HEK293 (cell line): ENCODE results near the gene MRPL47.

Source experiments
- CTCF ChIA-PET: fragments of 350-600 bp; formaldehyde crosslinking; extraction: SDS; loops from one replicate; lab custom pipeline; 2021; ENCODE audit warnings: antibody characterized with exemption; lab: Yijun Ruan, JAX
- POLR2A ChIA-PET: fragments of 300-600 bp; formaldehyde crosslinking; extraction: SDS; loops from one replicate; lab custom pipeline; 2020; ENCODE audit warnings: antibody characterized with exemption, inconsistent platforms; lab: Yijun Ruan, JAX
- H3K27ac ChIP-seq: fragments of 200-500 bp; sonication (Bioruptor generic); 2 replicates; pipeline ENCODE4 v1.5.1; 2014; ENCODE audit warnings: low read depth, low read length, control low read depth, inconsistent platforms; ENCODE audit errors: extremely low read depth
- H3K36me3 ChIP-seq, 2 experiments: fragments of 200-500 bp in 1 of 2; sonication (Bioruptor generic) in 1 of 2; 1 replicate in 1 of 2; 2 replicates in 1 of 2; pipeline ENCODE4 v1.5.1; 2014 to 2017; ENCODE audit warnings: inconsistent platforms in 2 of 2, low read length in 2 of 2; ENCODE audit not compliant: control insufficient read depth in 2 of 2, insufficient read depth in 1 of 2
- H3K4me1 ChIP-seq: fragments of 200-500 bp; sonication (Bioruptor generic); 2 replicates; pipeline ENCODE4 v1.5.1; 2014; ENCODE audit warnings: mild to moderate bottlenecking, low read length, inconsistent platforms; ENCODE audit not compliant: control insufficient read depth, insufficient read depth
- H3K4me3 ChIP-seq: 2 replicates; pipeline ENCODE4 v1.5.1; 2011; ENCODE audit warnings: low read depth, mild to moderate bottlenecking, control low read depth, low read length, moderate library complexity
- H3K9me3 ChIP-seq: fragments of 200-500 bp; sonication (Bioruptor generic); 2 replicates; pipeline ENCODE4 v1.5.1; 2014; ENCODE audit warnings: low read depth, low read length, inconsistent platforms; ENCODE audit not compliant: control insufficient read depth, insufficient read depth
- BCL11B ChIP-seq: fragments of 450-650 bp; formaldehyde crosslinking; IDR thresholded peaks from 2 replicates; pipeline ENCODE4 v1.5.1; 2016; ENCODE audit warnings: low read depth, missing biosample characterization, missing genetic modification characterization
- FEZF1 ChIP-seq: fragments of 450-650 bp; formaldehyde crosslinking; IDR thresholded peaks from 2 replicates; pipeline ENCODE4 v1.5.1; 2016; ENCODE audit warnings: missing biosample characterization, missing genetic modification characterization
- INSM2 ChIP-seq: fragments of 450-650 bp; formaldehyde crosslinking; IDR thresholded peaks from 2 replicates; pipeline ENCODE4 v1.5.1; 2016; ENCODE audit warnings: missing biosample characterization, missing genetic modification characterization
- PRDM1 ChIP-seq: fragments of 450-650 bp; formaldehyde crosslinking; IDR thresholded peaks from 2 replicates; pipeline ENCODE4; 2016; ENCODE audit warnings: missing biosample characterization, missing genetic modification characterization
- SCRT1 ChIP-seq: fragments of 450-650 bp; formaldehyde crosslinking; IDR thresholded peaks from 2 replicates; pipeline ENCODE4 v1.5.1; 2016; ENCODE audit warnings: missing biosample characterization, missing genetic modification characterization, borderline replicate concordance
- TRIM28 ChIP-seq: IDR thresholded peaks from 2 replicates; pipeline ENCODE4 v1.6.1; 2011; ENCODE audit warnings: low read length, control low read depth, borderline replicate concordance
- ZBTB26 ChIP-seq: fragments of 450-650 bp; formaldehyde crosslinking; optimal IDR thresholded peaks from 2 replicates; pipeline ENCODE3; 2016; ENCODE audit warnings: missing biosample characterization, mild to moderate bottlenecking, missing genetic modification characterization
- ZFP41 ChIP-seq: fragments of 450-650 bp; formaldehyde crosslinking; IDR thresholded peaks from 2 replicates; pipeline ENCODE4 v1.5.1; 2016; ENCODE audit warnings: missing biosample characterization, missing genetic modification characterization, borderline replicate concordance
- ZNF121 ChIP-seq: fragments of 450-650 bp; formaldehyde crosslinking; IDR thresholded peaks from 2 replicates; pipeline ENCODE4 v1.5.1; 2016; ENCODE audit warnings: missing biosample characterization, missing genetic modification characterization
- ZNF146 ChIP-seq: fragments of 450-650 bp; formaldehyde crosslinking; IDR thresholded peaks from 2 replicates; pipeline ENCODE4 v1.5.1; 2016; ENCODE audit warnings: missing biosample characterization, missing genetic modification characterization
- ZNF169 ChIP-seq: fragments of 450-650 bp; formaldehyde crosslinking; IDR thresholded peaks from 2 replicates; pipeline ENCODE4 v1.5.1; 2016; ENCODE audit warnings: missing biosample characterization, missing genetic modification characterization
- ZNF341 ChIP-seq: fragments of 450-650 bp; formaldehyde crosslinking; IDR thresholded peaks from 2 replicates; pipeline ENCODE4; 2016; ENCODE audit warnings: low read depth, missing biosample characterization, missing genetic modification characterization
- ZNF362 ChIP-seq: fragments of 450-650 bp; formaldehyde crosslinking; IDR thresholded peaks from 2 replicates; pipeline ENCODE4 v1.5.1; 2016; ENCODE audit warnings: missing biosample characterization, missing genetic modification characterization
- ZNF426 ChIP-seq: fragments of 450-650 bp; formaldehyde crosslinking; IDR thresholded peaks from 2 replicates; pipeline ENCODE4 v1.5.1; 2017; ENCODE audit warnings: missing biosample characterization, missing genetic modification characterization, mild to moderate bottlenecking, inconsistent platforms, moderate library complexity
- ZNF48 ChIP-seq: fragments of 450-650 bp; formaldehyde crosslinking; IDR thresholded peaks from 2 replicates; pipeline ENCODE4 v1.5.1; 2016; ENCODE audit warnings: missing biosample characterization, missing genetic modification characterization
- ZNF549 ChIP-seq: fragments of 450-650 bp; IDR thresholded peaks from 2 replicates; pipeline ENCODE4 v1.5.1; 2018; ENCODE audit warnings: missing biosample characterization, missing genetic modification characterization, mild to moderate bottlenecking, inconsistent platforms, moderate library complexity
- ZNF658 ChIP-seq: fragments of 450-650 bp; formaldehyde crosslinking; IDR thresholded peaks from 2 replicates; pipeline ENCODE4; 2016; ENCODE audit warnings: missing biosample characterization, missing genetic modification characterization
- ZNF660 ChIP-seq: fragments of 450-650 bp; IDR thresholded peaks from 2 replicates; pipeline ENCODE4 v1.5.1; 2018; ENCODE audit warnings: missing biosample characterization, mild to moderate bottlenecking, missing genetic modification characterization
- ZNF677 ChIP-seq: fragments of 450-650 bp; IDR thresholded peaks from 2 replicates; pipeline ENCODE4 v1.5.0; 2018; ENCODE audit warnings: missing biosample characterization, mild to moderate bottlenecking, missing genetic modification characterization, moderate library complexity
- ZNF777 ChIP-seq: fragments of 450-650 bp; formaldehyde crosslinking; IDR thresholded peaks from 2 replicates; pipeline ENCODE4 v1.5.1; 2017; ENCODE audit warnings: missing biosample characterization, missing genetic modification characterization, borderline replicate concordance
- ZSCAN16 ChIP-seq: fragments of 450-650 bp; formaldehyde crosslinking; IDR thresholded peaks from 2 replicates; pipeline ENCODE4 v1.5.1; 2016; ENCODE audit warnings: missing biosample characterization, missing genetic modification characterization
- ZXDB ChIP-seq: fragments of 450-650 bp; formaldehyde crosslinking; IDR thresholded peaks from 2 replicates; pipeline ENCODE4 v1.5.1; 2016; ENCODE audit warnings: missing biosample characterization, missing genetic modification characterization
- TF ChIP-seq, protein P1 (sequence below): fragments of 450-650 bp; formaldehyde crosslinking; IDR thresholded peaks from 2 replicates; pipeline ENCODE4 v1.5.1; 2016; ENCODE audit warnings: missing biosample characterization, missing genetic modification characterization
- TF ChIP-seq, protein P2 (sequence below): fragments of 450-650 bp; formaldehyde crosslinking; IDR thresholded peaks from 2 replicates; pipeline ENCODE4 v1.5.1; 2016; ENCODE audit warnings: missing biosample characterization, missing genetic modification characterization, low read depth

Gene MRPL47

GRCh38 chr3:179640469-179640868, 36.0 kb upstream of the MRPL47 start (continued):
- TF ChIP-seq INSM2 (tag by site-specific recombination) (no peak), ZNF121 (tag by site-specific recombination) (no peak), ZFP41 (no peak)
- TF ChIP-seq, protein P1, sequence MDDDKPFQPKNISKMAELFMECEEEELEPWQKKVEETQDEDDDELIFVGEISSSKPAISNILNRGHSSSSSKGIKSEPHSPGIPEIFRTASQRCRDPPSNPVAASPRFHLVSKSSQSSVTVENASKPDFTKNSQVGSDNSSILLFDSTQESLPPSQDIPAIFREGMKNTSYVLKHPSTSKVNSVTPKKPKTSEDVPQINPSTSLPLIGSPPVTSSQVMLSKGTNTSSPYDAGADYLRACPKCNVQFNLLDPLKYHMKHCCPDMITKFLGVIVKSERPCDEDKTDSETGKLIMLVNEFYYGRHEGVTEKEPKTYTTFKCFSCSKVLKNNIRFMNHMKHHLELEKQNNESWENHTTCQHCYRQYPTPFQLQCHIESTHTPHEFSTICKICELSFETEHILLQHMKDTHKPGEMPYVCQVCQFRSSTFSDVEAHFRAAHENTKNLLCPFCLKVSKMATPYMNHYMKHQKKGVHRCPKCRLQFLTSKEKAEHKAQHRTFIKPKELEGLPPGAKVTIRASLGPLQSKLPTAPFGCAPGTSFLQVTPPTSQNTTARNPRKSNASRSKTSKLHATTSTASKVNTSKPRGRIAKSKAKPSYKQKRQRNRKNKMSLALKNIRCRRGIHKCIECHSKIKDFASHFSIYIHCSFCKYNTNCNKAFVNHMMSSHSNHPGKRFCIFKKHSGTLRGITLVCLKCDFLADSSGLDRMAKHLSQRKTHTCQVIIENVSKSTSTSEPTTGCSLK (tag by site-specific recombination) = no peak

GRCh38 chr3:179630753-179631451, 26.5 kb upstream of the MRPL47 start:
- Histone ChIP-seq H3K36me3 (peaks cover 0 to under 1% of the 10 kb centered on the region in 2 experiments; a peak in 1 of 3 replicates), H3K4me1 (no peaks in the 10 kb centered on the region), H3K9me3 (no peaks in the 10 kb centered on the region), H3K4me3 (no peak overlapping the region), H3K27ac (no peak overlapping the region)
- ChIA-PET POLR2A (interaction anchor here (0.7 to 0.8 kb wide), 2 partner anchors 23 to 25 kb away, joined by 3 to 7 read pairs; no protein-coding TSS in a partner anchor), CTCF (no interaction called here)
- TF ChIP-seq, protein P2, sequence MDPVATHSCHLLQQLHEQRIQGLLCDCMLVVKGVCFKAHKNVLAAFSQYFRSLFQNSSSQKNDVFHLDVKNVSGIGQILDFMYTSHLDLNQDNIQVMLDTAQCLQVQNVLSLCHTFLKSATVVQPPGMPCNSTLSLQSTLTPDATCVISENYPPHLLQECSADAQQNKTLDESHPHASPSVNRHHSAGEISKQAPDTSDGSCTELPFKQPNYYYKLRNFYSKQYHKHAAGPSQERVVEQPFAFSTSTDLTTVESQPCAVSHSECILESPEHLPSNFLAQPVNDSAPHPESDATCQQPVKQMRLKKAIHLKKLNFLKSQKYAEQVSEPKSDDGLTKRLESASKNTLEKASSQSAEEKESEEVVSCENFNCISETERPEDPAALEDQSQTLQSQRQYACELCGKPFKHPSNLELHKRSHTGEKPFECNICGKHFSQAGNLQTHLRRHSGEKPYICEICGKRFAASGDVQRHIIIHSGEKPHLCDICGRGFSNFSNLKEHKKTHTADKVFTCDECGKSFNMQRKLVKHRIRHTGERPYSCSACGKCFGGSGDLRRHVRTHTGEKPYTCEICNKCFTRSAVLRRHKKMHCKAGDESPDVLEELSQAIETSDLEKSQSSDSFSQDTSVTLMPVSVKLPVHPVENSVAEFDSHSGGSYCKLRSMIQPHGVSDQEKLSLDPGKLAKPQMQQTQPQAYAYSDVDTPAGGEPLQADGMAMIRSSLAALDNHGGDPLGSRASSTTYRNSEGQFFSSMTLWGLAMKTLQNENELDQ (tag by site-specific recombination) = no peak
- TF ChIP-seq PRDM1 (tag by site-specific recombination) (peak; percentile 76), SCRT1 (no peak), ZNF660 (no peak), ZNF169 (tag by site-specific recombination) (no peak), ZXDB (tag by site-specific recombination) (no peak)

- H3K9me3 ChIP-seq = no peaks in the 10 kb centered on the region
- no peak overlapping the region for H3K4me3 ChIP-seq
- H3K27ac ChIP-seq = no peak overlapping the region
- POLR2A ChIA-PET = no interaction called here
- H3K4me1 ChIP-seq = no peaks in the 10 kb centered on the region
- TF ChIP-seq TRIM28 (no peak), BCL11B (tag by site-specific recombination) (no peak), ZNF677 (tag by site-specific recombination) (no peak), ZNF341 (no peak), ZNF777 (tag by site-specific recombination) (no peak), ZNF658 (no peak), ZSCAN16 (no peak), ZNF146 (tag by site-specific recombination) (no peak), ZNF362 (tag by site-specific recombination) (no peak), ZNF426 (tag by site-specific recombination) (no peak), ZNF48 (tag by site-specific recombination) (no peak), FEZF1 (tag by site-specific recombination) (no peak), ZBTB26 (no peak), ZNF549 (tag by site-specific recombination) (no peak)
- TF ChIP-seq, all 188 proteins: peak for 0
- peaks cover 25 to 48% of the 10 kb centered on the region in 2 experiments for H3K36me3 ChIP-seq
- CTCF ChIA-PET = no interaction called here
These were observed 20.0 kb upstream of the MRPL47 start for GRCh38 chr3:179624451-179624850.
